T-helper 22 cell (primary cell): Measurements from ENCODE around the gene LPCAT1.

Source experiments
- DNase-seq: peaks from one replicate; pipeline ENCODE4 v3.0.0-alpha.2; 2020; ENCODE audit warnings: low read depth

Gene LPCAT1

GRCh38 chr5:1421521-1422341 lies 102.0 kb downstream of the LPCAT1 start:
- DNase-seq: no peak

- no peak for DNase-seq
Observed at GRCh38 chr5:1420211-1421195, 103.3 kb downstream of the LPCAT1 start.

GRCh38 chr5:1419476-1420210 lies 104.1 kb downstream of the LPCAT1 start:
- DNase-seq: no peak

- no peak for DNase-seq
Observed at GRCh38 chr5:1418921-1419280, 104.9 kb downstream of the LPCAT1 start.

- no peak for DNase-seq
Observed at GRCh38 chr5:1418238-1418920, 105.4 kb downstream of the LPCAT1 start.

GRCh38 chr5:1417586-1418225 lies 106.1 kb downstream of the LPCAT1 start:
- no peak for DNase-seq

- no peak for DNase-seq
Observed at GRCh38 chr5:1416856-1417469, 106.8 kb downstream of the LPCAT1 start.

- no peak for DNase-seq
Observed at GRCh38 chr5:1415626-1416360, 108.0 kb downstream of the LPCAT1 start.

- no peak for DNase-seq
Observed at GRCh38 chr5:1415059-1415425, 108.7 kb downstream of the LPCAT1 start.

- no peak for DNase-seq
Observed at GRCh38 chr5:1414311-1415058, 109.3 kb downstream of the LPCAT1 start.

GRCh38 chr5:1413611-1414241 lies 110.0 kb downstream of the LPCAT1 start:
- DNase-seq: no peak

- no peak for DNase-seq
Observed at GRCh38 chr5:1413211-1413610, 110.5 kb downstream of the LPCAT1 start.

GRCh38 chr5:1412621-1413020 lies 111.1 kb downstream of the LPCAT1 start:
- DNase-seq: no peak

- no peak for DNase-seq
Observed at GRCh38 chr5:1412163-1412562, 111.6 kb downstream of the LPCAT1 start.
